C1 segment of cervical spinal cord (tissue), 14 donors: ENCODE measurements around the gene POLG.
A peak's percentile ranks its signal among the peaks of the same experiment; 100 is the strongest.

Source experiments
- DNase-seq, 14 donors: peaks; one replicate each; lab custom pipeline; 2025; lab: John Stamatoyannopoulos, UW

The POLG gene

GRCh38 chr15:89334510-89335297, at the start of gene POLG:
Gene POLG, minus strand, starts transcription at chr15:89334824. Its CDS starts 1,070 bp downstream, at chr15:89333754.
- DNase-seq, result peak; percentile 86 to 99 (median 97)

GRCh38 chr15:89384176-89384604, 49.6 kb upstream of the POLG start:
- DNase-seq, result no peak

GRCh38 chr15:89383365-89384175, 48.9 kb upstream of the POLG start:
- peak in 11 of 14 donors; percentile 5 to 83 (median 53) for DNase-seq

GRCh38 chr15:89381888-89382686, 47.5 kb upstream of the POLG start:
- DNase-seq, result no peak

GRCh38 chr15:89381331-89381730, 46.7 kb upstream of the POLG start:
- DNase-seq, result no peak

GRCh38 chr15:89379818-89380217, 45.2 kb upstream of the POLG start:
- DNase-seq, result no peak

- DNase-seq, result no peak
These were observed 44.6 kb upstream of the POLG start for GRCh38 chr15:89379251-89379695.

- DNase-seq, result peak in 3 of 14 donors; percentile 12 to 68 (median 52)
These were observed 43.9 kb upstream of the POLG start for GRCh38 chr15:89378296-89379151.

- DNase-seq, result peak in 1 of 14 donors; percentile 64
These were observed 43.2 kb upstream of the POLG start for GRCh38 chr15:89377842-89378295.

GRCh38 chr15:89377024-89377841, 42.6 kb upstream of the POLG start:
- DNase-seq, result no peak

GRCh38 chr15:89376388-89376787, 41.8 kb upstream of the POLG start:
- no peak for DNase-seq

- DNase-seq, result peak in 1 of 14 donors; percentile 76
These were observed 40.7 kb upstream of the POLG start for GRCh38 chr15:89375093-89376005.

- no peak for DNase-seq
These were observed 39.7 kb upstream of the POLG start for GRCh38 chr15:89374086-89374981.

- peak in 4 of 14 donors; percentile 13 to 35 (median 24) for DNase-seq
These were observed 37.7 kb upstream of the POLG start for GRCh38 chr15:89372069-89372935.

GRCh38 chr15:89371228-89372044, 36.8 kb upstream of the POLG start:
- DNase-seq, result peak in 5 of 14 donors; percentile 26 to 59 (median 55)

GRCh38 chr15:89370978-89371227, 36.3 kb upstream of the POLG start:
- no peak for DNase-seq
